Activated CD4-positive, alpha-beta T cell treated with anti-CD3 and anti-CD28 coated beads, Interleukin-2, amount 50 U/mL, for 1 hour (primary cell): ENCODE results near the gene EXOC3L4.

Experiments used
- DNase-seq: peaks from one replicate; pipeline ENCODE4 v3.0.0-alpha.2; 2020

The EXOC3L4 gene

GRCh38 chr14:103071544-103072251 lies 22.8 kb upstream of the EXOC3L4 start:
- DNase-seq, result no peak

- no peak for DNase-seq
Measured at GRCh38 chr14:103072595-103073366, 21.7 kb upstream of the EXOC3L4 start.

- DNase-seq, result no peak
Measured at GRCh38 chr14:103073367-103073875, 21.1 kb upstream of the EXOC3L4 start.

GRCh38 chr14:103073876-103074728 lies 20.4 kb upstream of the EXOC3L4 start:
- DNase-seq, result no peak

- no peak for DNase-seq
Measured at GRCh38 chr14:103074729-103075367, 19.7 kb upstream of the EXOC3L4 start.

GRCh38 chr14:103078420-103078749 lies 16.1 kb upstream of the EXOC3L4 start:
- peak; percentile 74 for DNase-seq

- no peak for DNase-seq
Measured at GRCh38 chr14:103078860-103079587, 15.5 kb upstream of the EXOC3L4 start.

GRCh38 chr14:103081951-103082350 lies 12.6 kb upstream of the EXOC3L4 start:
- no peak for DNase-seq

- DNase-seq, result no peak
Measured at GRCh38 chr14:103084021-103084919, 10.3 kb upstream of the EXOC3L4 start, which contains the start of gene LBHD2. Gene LBHD2, plus strand, starts transcription at chr14:103084210. Its CDS starts 1,803 bp downstream, at chr14:103086013.

GRCh38 chr14:103085106-103086091 lies 9.1 kb upstream of the EXOC3L4 start:
- no peak for DNase-seq

- no peak for DNase-seq
Measured at GRCh38 chr14:103086771-103087342, 7.7 kb upstream of the EXOC3L4 start.

- DNase-seq, result no peak
Measured at GRCh38 chr14:103087343-103087835, 7.1 kb upstream of the EXOC3L4 start.

GRCh38 chr14:103088921-103089320 lies 5.6 kb upstream of the EXOC3L4 start:
- no peak for DNase-seq

- DNase-seq, result no peak
Measured at GRCh38 chr14:103089386-103090335, 4.9 kb upstream of the EXOC3L4 start.

GRCh38 chr14:103090481-103091020 lies 4.0 kb upstream of the EXOC3L4 start:
- no peak for DNase-seq

GRCh38 chr14:103091041-103091882 lies 3.3 kb upstream of the EXOC3L4 start:
- DNase-seq, result peak; percentile 75

- DNase-seq, result no peak
Measured at GRCh38 chr14:103091883-103092222, 2.7 kb upstream of the EXOC3L4 start.
